OCI-LY1 (cell line): ENCODE data around the gene EPB41.

Experiments used
- EZH2 ChIP-seq: fragments of 200-600 bp; sonication (generic), shearing (Covaris generic); IDR thresholded peaks from 2 replicates; pipeline ENCODE4 v1.8.0; 2017; ENCODE audit warnings: borderline replicate concordance, mixed run types, mild to moderate bottlenecking, antibody characterized with exemption, low read length, moderate library complexity, mixed read lengths
- TF ChIP-seq, protein P1 (sequence below): fragments of 200-600 bp; sonication (generic), shearing (Covaris generic); IDR thresholded peaks from 2 replicates; pipeline ENCODE4 v1.5.1; 2017; ENCODE audit warnings: mild to moderate bottlenecking, antibody characterized with exemption, low read length, moderate library complexity, mixed read lengths

DNA sequence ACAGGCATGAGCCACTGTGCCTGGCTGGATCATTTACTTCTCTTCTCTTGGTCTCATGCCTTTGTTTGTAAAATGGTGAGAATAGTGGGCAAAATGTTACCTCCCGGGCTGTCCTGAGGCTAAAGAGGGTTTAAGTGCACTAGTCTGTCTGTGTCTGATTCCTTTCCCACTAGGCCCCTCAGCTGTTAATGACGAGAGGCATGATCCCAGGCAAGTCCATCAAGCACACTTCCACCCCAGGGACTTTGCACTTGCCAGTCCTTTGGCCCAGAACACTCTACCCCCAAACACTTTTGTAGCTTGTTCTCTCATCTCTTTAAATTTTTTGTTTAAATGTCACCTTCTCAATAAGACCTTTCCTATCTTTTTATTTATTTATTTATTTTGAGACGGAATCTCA, 13.8 kb upstream of the EPB41 start:
- TF ChIP-seq EZH2: no peak
- TF ChIP-seq, protein P1, sequence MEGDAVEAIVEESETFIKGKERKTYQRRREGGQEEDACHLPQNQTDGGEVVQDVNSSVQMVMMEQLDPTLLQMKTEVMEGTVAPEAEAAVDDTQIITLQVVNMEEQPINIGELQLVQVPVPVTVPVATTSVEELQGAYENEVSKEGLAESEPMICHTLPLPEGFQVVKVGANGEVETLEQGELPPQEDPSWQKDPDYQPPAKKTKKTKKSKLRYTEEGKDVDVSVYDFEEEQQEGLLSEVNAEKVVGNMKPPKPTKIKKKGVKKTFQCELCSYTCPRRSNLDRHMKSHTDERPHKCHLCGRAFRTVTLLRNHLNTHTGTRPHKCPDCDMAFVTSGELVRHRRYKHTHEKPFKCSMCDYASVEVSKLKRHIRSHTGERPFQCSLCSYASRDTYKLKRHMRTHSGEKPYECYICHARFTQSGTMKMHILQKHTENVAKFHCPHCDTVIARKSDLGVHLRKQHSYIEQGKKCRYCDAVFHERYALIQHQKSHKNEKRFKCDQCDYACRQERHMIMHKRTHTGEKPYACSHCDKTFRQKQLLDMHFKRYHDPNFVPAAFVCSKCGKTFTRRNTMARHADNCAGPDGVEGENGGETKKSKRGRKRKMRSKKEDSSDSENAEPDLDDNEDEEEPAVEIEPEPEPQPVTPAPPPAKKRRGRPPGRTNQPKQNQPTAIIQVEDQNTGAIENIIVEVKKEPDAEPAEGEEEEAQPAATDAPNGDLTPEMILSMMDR: no peak
